Ovary (tissue), 9 donors: ENCODE measurements around the gene BFAR. TPM values are rescaled to one million over a fixed set of nuclear protein-coding genes. Genes with fewer than 3 reads are reported as not detected.
"Not testable (repeated sequence)": the region's sequence is repeated elsewhere in the genome, so short reads cannot be mapped to it uniquely, and the experiment has no call there.

ENCODE experiments used
- DNase-seq, 5 donors: peaks; one replicate each; pipeline ENCODE4 v3.0.0-alpha.2; 2019 to 2020
- H3K27ac ChIP-seq, 2 donors: fragments of 200-600 bp; one replicate each; pipeline versions ENCODE4 v1.5.1 to v1.8.0; 2019 to 2022
- H3K27me3 ChIP-seq: fragments of 200-600 bp; one replicate; pipeline ENCODE4 v1.8.0; 2022
- H3K36me3 ChIP-seq: fragments of 200-600 bp; sonication (generic); one replicate; pipeline ENCODE4 v1.5.1; 2019
- H3K4me1 ChIP-seq: one replicate; pipeline ENCODE4 v1.8.1; 2013; ENCODE audit warnings: mild to moderate bottlenecking, moderate library complexity; ENCODE audit not compliant: insufficient read depth
- H3K4me3 ChIP-seq: fragments of 200-600 bp; sonication (generic); one replicate; pipeline ENCODE4 v1.5.1; 2017
- H3K9me3 ChIP-seq, 2 donors: fragments of 200-600 bp in 1 of 2; sonication (generic) in 1 of 2; one replicate each; pipeline versions ENCODE4 v1.5.1 to v1.8.1; 2013 to 2019; ENCODE audit warnings: mild to moderate bottlenecking in 1 of 2, moderate library complexity in 1 of 2
- EP300 ChIP-seq: sonication (generic); formaldehyde crosslinking; IDR thresholded peaks from one replicate; pipeline ENCODE4 v1.6.1; 2017; ENCODE audit warnings: antibody characterized with exemption
- POLR2A ChIP-seq: fragments of 450-650 bp; IDR thresholded peaks from one replicate; pipeline ENCODE4 v1.6.1; 2017; ENCODE audit warnings: antibody characterized with exemption, mild to moderate bottlenecking, moderate library complexity
- WGBS, 3 donors: extraction: QIAGEN DNeasy Blood & Tissue Kit in 1 of 3; methylation state at CpG; one replicate each; pipeline versions ENCODE4 v1.1.5 to v1.1.7; 2013 to 2017; 5-methylcytosine and 5-hydroxymethylcytosine counted together
- intact Hi-C, 4 donors: fragments of 100-400 bp; cut with DNase I; formaldehyde crosslinking; loops; one replicate each; pipeline versions ENCODE4 v1.11.0 to v1.15.1; 2022 to 2023
- polyA plus RNA-seq, 2 donors: library from polyadenylated mRNA; stranded (reverse); fragments of 200-250 nt in 1 of 2; fragments of 350-450 nt in 1 of 2; fragmentation: Illumina TruSeq in 1 of 2; extraction: RNeasy Lipid Tissue Mini Kit (QIAGEN cat#74804) in 1 of 2; gene quantifications; one replicate each; pipeline ENCODE4 v1.2.3, GENCODE V29; 2013 to 2014
- total RNA-seq, 7 donors: library from RNA; depleted of rRNA in 2 of 7; stranded (reverse); fragments of >200 nt in 2 of 7; fragmentation: NEBNext Ultra II Directional in 3 of 7; extraction: Animal tissue kit (Norgen Biotek cat#: 25700) in 3 of 7; gene quantifications; one replicate each; pipeline versions ENCODE4 v1.1.0 to v1.2.4, GENCODE V29; 2016 to 2023
- TF ChIP-seq, protein P1 (sequence below), 3 donors: fragments of 450-650 bp in 2 of 3; fragments of 200-600 bp in 1 of 3; IDR thresholded peaks; one replicate each; pipeline versions ENCODE4 v1.5.1 to v1.8.0; 2016 to 2022; ENCODE audit warnings: antibody characterized with exemption in 3 of 3, mild to moderate bottlenecking in 1 of 3
- donor health status: DM: no; HTN: no; CAD: no; lungs with moderate emphysema.
- donor health status: DM: no; HTN: no; CAD: no.
- donor health status: Bipolar disorder and iron deficiency.
- donor health status: DM: yes; HTN: yes; CAD: no.
- donor health status: DM: no; HTN: no; CAD: no.
- donor health status: DM: yes; HTN: yes; CAD: no.

BFAR gene
- total and polyA plus RNA-seq, 9 donors = 42.2 to 83.7 (median 49.4) TPM

DNA sequence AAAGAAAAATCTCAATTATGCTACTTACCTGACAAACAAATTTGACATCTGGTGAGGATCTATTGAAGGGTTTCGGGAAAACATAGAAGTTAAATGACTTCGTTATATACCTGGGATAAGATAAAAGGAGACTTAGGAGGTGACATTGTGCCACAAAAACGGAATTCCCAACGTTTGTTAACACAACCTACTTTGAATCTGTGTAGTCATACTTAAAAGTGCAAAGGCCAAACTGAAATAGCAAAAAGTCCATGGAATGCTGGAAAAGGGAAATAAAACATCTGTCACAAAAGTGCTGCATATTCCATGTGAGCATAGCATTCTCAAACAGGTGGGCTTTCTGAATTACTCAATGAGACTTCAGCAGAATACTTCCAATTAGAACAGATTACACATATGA lies 5.7 kb upstream of the BFAR start:
- 85 to 88% (median 87%) methylated on average over 4 of the region's 4 CpGs for WGBS, 3 donors
- intact Hi-C loops = no loop called here

DNA sequence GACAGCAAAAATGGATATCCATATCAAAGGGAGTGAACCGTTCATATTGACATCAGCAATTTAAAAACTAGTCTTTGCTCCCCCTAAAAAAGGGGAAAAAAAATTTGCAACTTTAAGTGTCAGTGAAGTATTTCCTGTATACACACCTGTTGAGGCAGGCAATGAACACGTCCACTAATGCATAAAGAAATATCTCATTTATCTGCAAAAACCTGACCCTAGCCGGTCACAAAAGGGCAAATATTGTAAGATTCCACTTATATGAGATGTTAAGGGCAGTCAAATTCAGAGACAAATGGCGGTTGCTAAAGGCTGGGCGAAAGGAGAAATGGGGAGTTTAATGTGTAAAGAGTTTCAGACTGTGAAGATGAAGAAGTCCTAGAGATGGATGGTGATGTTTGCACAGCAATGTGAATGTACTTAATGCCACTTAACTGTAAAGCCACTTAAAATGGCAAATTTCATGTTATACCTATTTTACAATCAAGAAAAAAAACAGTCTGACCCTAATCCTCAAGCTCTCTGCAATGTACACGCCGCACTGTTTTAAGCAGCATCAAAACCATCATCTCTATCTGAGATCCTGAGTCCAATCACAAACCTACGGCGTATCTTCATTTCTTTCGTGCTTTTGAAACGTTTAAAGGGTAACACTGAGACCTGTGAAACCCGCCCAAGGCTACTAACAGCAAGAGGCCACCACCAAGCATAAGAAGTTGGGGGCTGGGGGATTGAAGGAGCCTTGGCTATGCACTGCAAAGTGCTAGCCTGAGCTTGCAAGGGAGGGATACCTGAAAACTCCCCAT lies 3.7 kb upstream of the BFAR start:
- no peak for DNase-seq
- no peaks in the 10 kb centered on the region for H3K36me3 ChIP-seq
- peak overlapping the region; percentile 79 for H3K4me3 ChIP-seq
- H3K27ac ChIP-seq = peak overlapping the region; percentile 73 to 74
- no peaks in the 10 kb centered on the region for H3K27me3 ChIP-seq
- TF ChIP-seq, protein P1, sequence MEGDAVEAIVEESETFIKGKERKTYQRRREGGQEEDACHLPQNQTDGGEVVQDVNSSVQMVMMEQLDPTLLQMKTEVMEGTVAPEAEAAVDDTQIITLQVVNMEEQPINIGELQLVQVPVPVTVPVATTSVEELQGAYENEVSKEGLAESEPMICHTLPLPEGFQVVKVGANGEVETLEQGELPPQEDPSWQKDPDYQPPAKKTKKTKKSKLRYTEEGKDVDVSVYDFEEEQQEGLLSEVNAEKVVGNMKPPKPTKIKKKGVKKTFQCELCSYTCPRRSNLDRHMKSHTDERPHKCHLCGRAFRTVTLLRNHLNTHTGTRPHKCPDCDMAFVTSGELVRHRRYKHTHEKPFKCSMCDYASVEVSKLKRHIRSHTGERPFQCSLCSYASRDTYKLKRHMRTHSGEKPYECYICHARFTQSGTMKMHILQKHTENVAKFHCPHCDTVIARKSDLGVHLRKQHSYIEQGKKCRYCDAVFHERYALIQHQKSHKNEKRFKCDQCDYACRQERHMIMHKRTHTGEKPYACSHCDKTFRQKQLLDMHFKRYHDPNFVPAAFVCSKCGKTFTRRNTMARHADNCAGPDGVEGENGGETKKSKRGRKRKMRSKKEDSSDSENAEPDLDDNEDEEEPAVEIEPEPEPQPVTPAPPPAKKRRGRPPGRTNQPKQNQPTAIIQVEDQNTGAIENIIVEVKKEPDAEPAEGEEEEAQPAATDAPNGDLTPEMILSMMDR (IDR thresholded peaks at IDR 0.05) = no peak
- TF ChIP-seq POLR2A (no peak), EP300 (no peak)
- intact Hi-C loops = no loop called here
- 53 to 59% (median 57%) methylated on average over 12 of the region's 12 CpGs for WGBS, 3 donors
- H3K4me1 ChIP-seq = peaks cover 7% of the 10 kb centered on the region
- H3K9me3 ChIP-seq = no peaks in the 10 kb centered on the region

More for the DNA sequence above, 5.7 kb upstream of the BFAR start:
- no peak overlapping the region for H3K4me3 ChIP-seq
- H3K36me3 ChIP-seq = no peaks in the 10 kb centered on the region
- TF ChIP-seq POLR2A (no peak), EP300 (no peak)
- TF ChIP-seq, protein P1 (IDR thresholded peaks at IDR 0.05) = no peak
- no peak overlapping the region for H3K27ac ChIP-seq
- no peaks in the 10 kb centered on the region for H3K9me3 ChIP-seq
- H3K27me3 ChIP-seq = no peaks in the 10 kb centered on the region
- peaks cover 3% of the 10 kb centered on the region for H3K4me1 ChIP-seq
- DNase-seq = no peak

DNA sequence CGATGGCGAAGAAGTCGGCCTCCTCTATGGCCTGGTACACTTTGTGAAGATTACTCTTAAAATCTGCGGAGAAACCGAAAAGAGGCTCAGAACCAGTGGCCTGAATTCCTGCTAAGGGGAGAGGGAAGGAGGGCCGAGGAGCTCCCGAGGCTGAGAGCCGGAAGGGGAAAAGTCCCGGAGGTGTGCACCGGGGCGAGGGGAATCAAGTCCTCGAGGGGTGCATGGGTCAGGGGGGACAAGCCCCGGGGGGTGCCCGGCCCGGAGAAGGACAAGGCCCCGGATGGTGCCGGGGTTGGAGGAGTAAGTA lies 3.2 kb upstream of the BFAR start:
- no peak for TF ChIP-seq POLR2A
- no peak for TF ChIP-seq EP300
- TF ChIP-seq, protein P1 (IDR thresholded peaks at IDR 0.05) = no peak
- peak overlapping the region; percentile 73 to 74 for H3K27ac ChIP-seq
- peak overlapping the region; percentile 79 for H3K4me3 ChIP-seq
- DNase-seq = no peak
- H3K36me3 ChIP-seq = no peaks in the 10 kb centered on the region
- H3K27me3 ChIP-seq = no peaks in the 10 kb centered on the region
- intact Hi-C loops = no loop called here
- H3K9me3 ChIP-seq = no peaks in the 10 kb centered on the region
- H3K4me1 ChIP-seq = peaks cover 7% of the 10 kb centered on the region
- 1 to 3% (median 1%) methylated on average over 17 of the region's 17 CpGs for WGBS, 3 donors

DNA sequence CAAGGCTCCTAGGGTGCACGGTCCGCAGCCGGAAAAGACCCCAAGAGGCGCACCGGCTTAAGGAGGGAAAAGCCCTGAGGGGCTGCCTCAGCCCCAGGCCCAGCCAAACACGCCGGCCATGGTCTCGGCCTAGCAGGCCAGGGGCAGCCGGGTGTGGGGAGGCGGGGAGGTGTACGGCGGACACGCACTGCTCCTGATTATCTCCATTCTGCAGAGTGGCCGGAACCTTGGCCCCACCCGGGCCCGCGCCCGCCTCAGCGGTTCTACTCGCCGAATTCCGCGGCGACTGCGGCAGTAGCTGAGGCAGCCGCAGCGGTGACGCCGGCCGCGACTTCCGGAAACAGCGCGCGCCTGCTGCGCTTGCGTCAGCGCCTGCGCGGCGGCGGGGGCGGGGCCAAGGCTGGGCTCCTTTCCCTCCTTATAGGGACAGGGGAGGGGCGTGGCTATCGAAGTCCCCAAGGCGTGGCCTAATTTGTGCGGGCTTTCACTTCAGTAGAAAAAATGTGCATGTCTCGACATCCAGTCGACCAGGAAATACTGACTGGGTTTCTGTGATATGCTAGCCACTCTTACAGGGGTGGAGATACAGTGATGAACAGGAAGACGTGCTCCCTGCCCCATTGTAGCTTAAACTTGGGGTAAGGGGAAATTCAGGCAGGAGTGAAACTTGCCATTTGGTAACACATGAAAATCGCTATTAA lies 2.7 kb upstream of the BFAR start, which contains the start of gene PARN:
Gene PARN (minus strand): TSS at position 342 of the 701 bp plus-strand sequence. CDS start 135 bp downstream, at position 207.
- Histone ChIP-seq H3K4me1 (peaks cover 7% of the 10 kb centered on the region), H3K4me3 (peak within 1 kb of the TSS; percentile 79), H3K36me3 (no peaks in the 10 kb centered on the region), H3K27me3 (no peaks in the 10 kb centered on the region), H3K27ac (peak within 1 kb of the TSS; percentile 73 to 74), H3K9me3 (no peaks in the 10 kb centered on the region)
- intact Hi-C loops = loop anchor here in 1 of 4 donors (10.0 kb wide), 1 partner anchor 325 kb away; no protein-coding TSS in a partner anchor
- peak; percentile 96 to 98 (median 97) for DNase-seq
- WGBS, 3 donors = 1% methylated on average over 51 of the region's 51 CpGs
- TF ChIP-seq EP300 (no peak), POLR2A (peak; percentile 92)

DNA sequence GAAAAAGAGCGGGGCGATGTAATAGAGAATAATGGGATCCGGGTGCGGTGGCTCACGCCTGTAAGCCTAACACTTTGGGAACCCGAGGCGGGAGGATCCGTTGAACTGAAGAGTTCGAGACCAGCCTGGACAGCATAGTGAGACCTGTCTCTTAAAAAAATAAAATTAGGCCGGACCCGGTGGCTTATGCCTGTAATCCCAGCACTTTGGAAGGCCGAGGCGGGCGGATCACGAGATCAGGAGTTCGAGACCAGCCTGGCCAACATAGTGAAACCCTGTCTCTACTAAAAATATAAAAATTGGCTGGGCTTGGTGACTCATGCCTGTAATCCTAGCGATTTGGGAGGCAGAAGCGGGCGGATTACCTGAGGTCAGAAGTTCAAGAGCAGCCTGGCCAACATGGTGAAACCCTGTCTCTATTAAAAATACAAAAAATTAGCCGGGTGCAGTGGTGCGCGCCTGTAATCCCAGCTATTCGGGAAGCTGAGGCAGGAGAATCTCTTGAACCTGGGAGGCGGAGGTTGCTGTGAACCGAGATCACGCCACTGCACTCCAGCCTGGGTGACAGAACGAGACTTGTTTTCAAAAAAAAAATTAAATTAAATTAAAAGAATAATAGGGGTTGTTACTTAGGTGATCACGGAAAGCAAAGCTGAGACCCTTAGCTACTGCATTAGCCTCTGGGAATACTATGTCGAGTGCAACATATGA lies 2.0 kb upstream of the BFAR start:
- Histone ChIP-seq H3K27ac (peak overlapping the region; percentile 58 to 73), H3K4me3 (peak overlapping the region; percentile 79)
- not testable (repeated sequence) for H3K9me3 ChIP-seq, H3K36me3 ChIP-seq, H3K4me1 ChIP-seq, H3K27me3 ChIP-seq
- DNase-seq = peak; percentile 20 to 52 (median 47)
- intact Hi-C loops = loop anchor here in 1 of 4 donors (10.0 kb wide), 1 partner anchor 326 kb away; no protein-coding TSS in a partner anchor
- 76 to 86% (median 82%) methylated on average over 29 of the region's 29 CpGs for WGBS, 3 donors
